Karpas-422 (cell line): Measurements from ENCODE around the gene AIFM1. TPM values are rescaled to one million over a fixed set of nuclear protein-coding genes. Genes with fewer than 3 reads are reported as not detected.

ENCODE experiments used
- DNase-seq: peaks from one replicate; pipeline ENCODE4 v3.0.0-alpha.2; 2015
- H2AFZ ChIP-seq: fragments of 200-600 bp; sonication (generic); 2 replicates; pipeline ENCODE4 v1.6.1; 2014; ENCODE audit warnings: antibody characterized with exemption, low read length, mixed read lengths
- H3K27ac ChIP-seq: fragments of 200-600 bp; sonication (generic); 2 replicates; pipeline ENCODE4 v1.5.1; 2014; ENCODE audit warnings: mild to moderate bottlenecking, low read length, moderate library complexity
- H3K27me3 ChIP-seq: fragments of 200-600 bp; sonication (generic); 2 replicates; pipeline ENCODE4 v1.6.1; 2014; ENCODE audit warnings: low read length, mixed read lengths
- H3K36me3 ChIP-seq: fragments of 200-600 bp; sonication (generic); 2 replicates; pipeline ENCODE4 v1.6.1; 2014; ENCODE audit warnings: low read length, mixed read lengths; ENCODE audit not compliant: insufficient read depth
- H3K4me1 ChIP-seq: fragments of 200-600 bp; sonication (generic); 2 replicates; pipeline ENCODE4 v1.6.1; 2014; ENCODE audit warnings: mild to moderate bottlenecking, low read length, mixed read lengths
- H3K4me2 ChIP-seq: fragments of 200-600 bp; sonication (generic); 2 replicates; pipeline ENCODE4 v1.6.1; 2014; ENCODE audit warnings: low read length, low read depth, mild to moderate bottlenecking; ENCODE audit not compliant: poor library complexity, severe bottlenecking
- H3K4me3 ChIP-seq: fragments of 200-600 bp; sonication (generic); 2 replicates; pipeline ENCODE4 v1.5.1; 2014; ENCODE audit warnings: mild to moderate bottlenecking, antibody characterized with exemption, low read length, mixed read lengths
- H3K79me2 ChIP-seq: fragments of 200-600 bp; sonication (generic); 2 replicates; pipeline ENCODE4 v1.6.1; 2014; ENCODE audit warnings: mild to moderate bottlenecking, low read length, mixed read lengths
- H3K9ac ChIP-seq: fragments of 200-600 bp; sonication (generic); 2 replicates; pipeline ENCODE4 v1.6.0; 2014; ENCODE audit warnings: low read length
- H3K9me2 ChIP-seq: fragments of 200-600 bp; sonication (generic), shearing (Covaris generic); replicated peaks from 2 replicates; pipeline ENCODE4 v1.6.0; 2014; ENCODE audit warnings: mild to moderate bottlenecking, low read length, moderate library complexity; ENCODE audit not compliant: insufficient read depth
- H3K9me3 ChIP-seq: fragments of 300-700, 200-600 bp; sonication (generic); 2 replicates; pipeline ENCODE4 v1.6.1; 2014; ENCODE audit warnings: low read length, mixed read lengths
- H4K20me1 ChIP-seq: fragments of 200-600 bp; sonication (generic); 2 replicates; pipeline ENCODE4 v1.6.1; 2014; ENCODE audit warnings: mild to moderate bottlenecking, antibody characterized with exemption, low read length, low read depth; ENCODE audit not compliant: insufficient read depth
- total RNA-seq: library from RNA; depleted of rRNA; stranded (reverse); fragments of >200 nt; shearing (Covaris generic); gene quantifications from 2 replicates; pipeline ENCODE4 v1.2.3, GENCODE V29; 2014; ENCODE audit warnings: low replicate concordance

The AIFM1 gene
- total RNA-seq, 1 experiment from 2014 or later, result 25.8 TPM

- H3K27ac ChIP-seq, result no peak overlapping the region
- no peaks in the 10 kb centered on the region for H3K9me2 ChIP-seq
- no peak overlapping the region for H3K4me2 ChIP-seq
- DNase-seq, result no peak
- H3K9me3 ChIP-seq, result no peaks in the 10 kb centered on the region
- no peaks in the 10 kb centered on the region for H3K79me2 ChIP-seq
- H3K4me1 ChIP-seq, result no peaks in the 10 kb centered on the region
- no peak overlapping the region for H3K9ac ChIP-seq
- H3K4me3 ChIP-seq, result no peak overlapping the region
- H3K27me3 ChIP-seq, result no peaks in the 10 kb centered on the region
- no peak overlapping the region for H2AFZ ChIP-seq
- 0 out of 2 replicates have a peak, but pooled peaks cover 3% of the 10 kb centered on the region for H3K36me3 ChIP-seq
- no peaks in the 10 kb centered on the region for H4K20me1 ChIP-seq
Measured at GRCh38 chrX:130144509-130144908, 21.1 kb downstream of the AIFM1 start.

- Histone ChIP-seq H3K9ac (no peak overlapping the region), H4K20me1 (no peaks in the 10 kb centered on the region), H3K4me3 (no peak overlapping the region), H3K27ac (no peak overlapping the region), H3K9me2 (no peaks in the 10 kb centered on the region), H3K4me2 (no peak overlapping the region), H3K79me2 (no peaks in the 10 kb centered on the region), H3K36me3 (peaks cover 8% of the 10 kb centered on the region; the same call in 1 of the 2 replicates), H3K27me3 (no peaks in the 10 kb centered on the region), H3K9me3 (no peaks in the 10 kb centered on the region), H2AFZ (no peak overlapping the region), H3K4me1 (no peaks in the 10 kb centered on the region)
- DNase-seq, result no peak
Measured at GRCh38 chrX:130139474-130140201, 26.0 kb downstream of the AIFM1 start.

GRCh38 chrX:130136961-130137360 lies 28.7 kb downstream of the AIFM1 start:
- H3K36me3 ChIP-seq, result peaks cover 5% of the 10 kb centered on the region; the same call in 1 of the 2 replicates
- no peak for DNase-seq

GRCh38 chrX:130136496-130136895 lies 29.1 kb downstream of the AIFM1 start:
- no peaks in the 10 kb centered on the region for H4K20me1 ChIP-seq
- no peaks in the 10 kb centered on the region for H3K9me2 ChIP-seq
- no peak overlapping the region for H3K27ac ChIP-seq
- H3K9me3 ChIP-seq, result no peaks in the 10 kb centered on the region
- no peaks in the 10 kb centered on the region for H3K79me2 ChIP-seq
- no peaks in the 10 kb centered on the region for H3K4me1 ChIP-seq
- no peak for DNase-seq
- H3K4me3 ChIP-seq, result no peak overlapping the region
- H3K27me3 ChIP-seq, result no peaks in the 10 kb centered on the region
- no peak overlapping the region for H2AFZ ChIP-seq
- no peak overlapping the region for H3K4me2 ChIP-seq
- no peak overlapping the region for H3K9ac ChIP-seq
- peaks cover 5% of the 10 kb centered on the region; the same call in 1 of the 2 replicates for H3K36me3 ChIP-seq

More at GRCh38 chrX:130136961-130137360, 28.7 kb downstream of the AIFM1 start:
- H4K20me1 ChIP-seq, result no peaks in the 10 kb centered on the region
- H2AFZ ChIP-seq, result no peak overlapping the region
- no peaks in the 10 kb centered on the region for H3K27me3 ChIP-seq
- no peak overlapping the region for H3K4me3 ChIP-seq
- H3K9me3 ChIP-seq, result no peaks in the 10 kb centered on the region
- no peaks in the 10 kb centered on the region for H3K4me1 ChIP-seq
- H3K4me2 ChIP-seq, result no peak overlapping the region
- no peak overlapping the region for H3K9ac ChIP-seq
- no peaks in the 10 kb centered on the region for H3K79me2 ChIP-seq
- H3K27ac ChIP-seq, result no peak overlapping the region
- no peaks in the 10 kb centered on the region for H3K9me2 ChIP-seq

GRCh38 chrX:130130990-130131389 lies 34.7 kb downstream of the AIFM1 start:
- Histone ChIP-seq H3K27me3 (no peaks in the 10 kb centered on the region), H3K36me3 (no peaks in the 10 kb centered on the region; the same call in 1 of the 2 replicates), H3K4me1 (no peaks in the 10 kb centered on the region), H2AFZ (no peak overlapping the region), H3K9me3 (no peaks in the 10 kb centered on the region), H3K79me2 (no peaks in the 10 kb centered on the region), H3K9me2 (no peaks in the 10 kb centered on the region), H3K27ac (no peak overlapping the region), H4K20me1 (no peaks in the 10 kb centered on the region), H3K4me2 (no peak overlapping the region), H3K9ac (no peak overlapping the region), H3K4me3 (no peak overlapping the region)
- DNase-seq, result no peak

- Histone ChIP-seq H4K20me1 (no peaks in the 10 kb centered on the region), H3K36me3 (no peaks in the 10 kb centered on the region), H3K9ac (no peak overlapping the region), H3K4me2 (no peak overlapping the region), H2AFZ (no peak overlapping the region), H3K27me3 (no peaks in the 10 kb centered on the region), H3K79me2 (no peaks in the 10 kb centered on the region), H3K9me3 (no peaks in the 10 kb centered on the region), H3K27ac (no peak overlapping the region), H3K4me1 (peaks cover 9% of the 10 kb centered on the region), H3K9me2 (no peaks in the 10 kb centered on the region), H3K4me3 (no peak overlapping the region)
- no peak for DNase-seq
Measured at GRCh38 chrX:130125091-130125874, 40.4 kb downstream of the AIFM1 start.

- H2AFZ ChIP-seq, result no peak overlapping the region
- H3K9ac ChIP-seq, result no peak overlapping the region
- H3K36me3 ChIP-seq, result no peaks in the 10 kb centered on the region
- no peaks in the 10 kb centered on the region for H3K79me2 ChIP-seq
- H3K9me3 ChIP-seq, result no peaks in the 10 kb centered on the region
- no peak overlapping the region for H3K4me2 ChIP-seq
- no peak overlapping the region for H3K27ac ChIP-seq
- no peaks in the 10 kb centered on the region for H3K9me2 ChIP-seq
- DNase-seq, result no peak
- no peak overlapping the region for H3K4me3 ChIP-seq
- H3K4me1 ChIP-seq, result peaks cover 16% of the 10 kb centered on the region
- no peaks in the 10 kb centered on the region for H3K27me3 ChIP-seq
- no peaks in the 10 kb centered on the region for H4K20me1 ChIP-seq
Measured at GRCh38 chrX:130124577-130124976, 41.1 kb downstream of the AIFM1 start.

GRCh38 chrX:130121505-130121800 lies 44.2 kb downstream of the AIFM1 start:
- Histone ChIP-seq H3K27me3 (no peaks in the 10 kb centered on the region), H3K9ac (no peak overlapping the region), H4K20me1 (no peaks in the 10 kb centered on the region), H2AFZ (no peak overlapping the region), H3K9me2 (no peaks in the 10 kb centered on the region), H3K36me3 (no peaks in the 10 kb centered on the region), H3K4me1 (peaks cover 36% of the 10 kb centered on the region), H3K4me3 (no peak overlapping the region), H3K27ac (no peak overlapping the region), H3K4me2 (no peak overlapping the region), H3K9me3 (no peaks in the 10 kb centered on the region), H3K79me2 (no peaks in the 10 kb centered on the region)
- no peak for DNase-seq
